Stimulated activated CD8-positive, alpha-beta memory T cell treated with anti-CD3 and anti-CD28 coated beads, Interleukin-15, amount 100 ng/mL, for 4 hours (primary cell): ENCODE measurements around the gene EVPLL.
"Not testable (repeated sequence)": the region's sequence is repeated elsewhere in the genome, so short reads cannot be mapped to it uniquely, and the experiment has no call there.

ENCODE experiments used
- DNase-seq, 2 donors: peaks; one replicate each; pipeline ENCODE4 v3.0.0-alpha.2; 2020; ENCODE audit warnings: low read depth in 2 of 2

The EVPLL gene

DNA sequence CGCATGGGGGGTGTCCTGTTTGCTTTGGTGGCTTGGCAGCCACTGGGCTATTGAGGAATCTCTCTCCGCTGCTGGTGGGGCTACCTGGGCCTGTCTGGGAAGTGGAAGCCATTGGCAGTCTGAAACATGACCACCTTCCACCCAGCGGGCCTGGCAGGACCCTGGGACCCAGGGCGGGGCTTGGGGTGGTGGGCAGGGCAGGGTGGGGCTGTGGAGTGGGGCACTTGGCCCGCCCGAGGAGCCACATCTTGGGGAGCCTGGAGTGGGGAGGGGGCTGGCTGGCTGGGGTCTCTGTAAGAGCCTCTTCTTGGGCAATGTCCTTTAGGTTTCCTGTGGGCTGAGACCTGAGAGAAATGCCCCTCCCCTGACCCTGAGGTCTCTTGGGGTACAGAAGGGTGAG is 48.0 kb downstream of the EVPLL start:
- DNase-seq: not testable (repeated sequence)

DNA sequence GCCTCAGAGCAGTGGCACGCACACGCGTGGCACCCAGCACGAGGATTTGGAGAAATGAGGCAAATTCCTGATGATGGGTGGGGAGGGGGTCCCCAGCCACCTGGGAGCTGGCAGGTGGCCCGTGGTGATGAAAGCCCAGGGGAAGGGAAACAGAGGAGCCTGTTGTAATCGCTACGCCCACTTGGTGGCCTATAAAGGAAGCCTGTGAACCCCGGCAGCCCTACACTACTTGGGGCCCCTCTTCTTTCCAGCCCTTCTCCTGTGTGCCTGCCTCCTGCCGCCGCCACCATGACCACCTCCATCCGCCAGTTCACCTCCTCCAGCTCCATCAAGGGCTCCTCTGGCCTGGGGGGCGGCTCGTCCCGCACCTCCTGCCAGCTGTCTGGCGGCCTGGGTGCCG is 49.1 kb downstream of the EVPLL start:
- DNase-seq: not testable (repeated sequence)

DNA sequence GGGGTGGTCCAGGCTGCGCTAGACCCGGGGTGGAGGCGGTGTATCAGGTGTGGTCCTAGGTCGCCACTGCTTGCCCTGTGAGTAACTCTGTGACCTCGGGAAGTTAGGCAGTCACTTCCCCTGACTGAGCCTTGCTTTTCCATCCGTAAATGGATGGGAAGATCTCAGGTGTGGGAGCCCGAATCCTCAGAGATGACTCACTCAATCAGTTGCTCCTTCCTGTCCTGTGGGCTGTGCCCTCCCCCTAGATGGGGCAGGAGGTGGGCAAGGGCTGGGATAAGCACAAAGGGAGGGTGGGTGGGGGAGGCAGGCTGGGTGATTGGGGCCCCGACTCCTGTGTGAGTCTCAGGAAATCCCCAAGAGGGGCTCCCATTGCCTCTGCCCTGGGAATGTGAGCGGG is 54.6 kb downstream of the EVPLL start:
- not testable (repeated sequence) for DNase-seq
